ENCODE results near the gene CCDC196. TPM values are rescaled to one million over a fixed set of nuclear protein-coding genes. Genes with fewer than 3 reads are reported as not detected.
A peak's percentile ranks its signal among the peaks of the same experiment; 100 is the strongest.

The CCDC196 gene
- total RNA-seq, 1 experiment from 2014 or later = not detected

DNA sequence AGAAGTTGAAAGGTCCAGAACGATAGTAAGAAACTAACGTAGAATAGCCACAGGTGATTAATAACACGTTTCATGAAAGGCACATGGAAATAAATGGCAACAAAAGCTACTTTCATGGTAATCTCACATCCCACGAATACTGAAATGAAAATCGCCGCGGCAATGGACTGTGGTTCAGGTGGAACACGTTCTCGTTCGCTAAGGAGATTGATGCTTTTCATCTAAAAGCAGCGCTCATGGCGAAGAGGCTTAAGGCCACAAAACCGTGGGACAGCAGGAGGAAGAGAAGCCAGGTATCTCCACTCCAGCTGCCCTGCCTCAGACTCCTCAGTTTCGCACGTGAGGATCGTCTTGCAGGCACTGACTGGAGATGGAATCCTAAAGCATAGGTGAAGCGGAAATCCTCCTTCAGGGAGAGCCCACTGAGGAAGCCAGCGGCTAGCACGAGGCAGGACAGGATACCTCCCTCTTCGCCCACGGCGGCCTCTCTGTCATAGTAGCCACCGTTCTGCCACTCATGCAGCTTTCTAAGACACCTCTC is 21.1 kb downstream of the CCDC196 start:
- TF ChIP-seq TEAD4 (CRISPR knock-in tag; IDR thresholded peaks at IDR 0.05) (no peak), NR3C1 (CRISPR knock-in tag; conservative IDR thresholded peaks at IDR 0.05; ENCODE audit: low read depth) (no peak), FOXK1 (CRISPR knock-in tag; IDR thresholded peaks at IDR 0.05) (0 out of 2 replicates have a peak, but pooled peaks have one; percentile 12)
- TF ChIP-seq, protein P1, sequence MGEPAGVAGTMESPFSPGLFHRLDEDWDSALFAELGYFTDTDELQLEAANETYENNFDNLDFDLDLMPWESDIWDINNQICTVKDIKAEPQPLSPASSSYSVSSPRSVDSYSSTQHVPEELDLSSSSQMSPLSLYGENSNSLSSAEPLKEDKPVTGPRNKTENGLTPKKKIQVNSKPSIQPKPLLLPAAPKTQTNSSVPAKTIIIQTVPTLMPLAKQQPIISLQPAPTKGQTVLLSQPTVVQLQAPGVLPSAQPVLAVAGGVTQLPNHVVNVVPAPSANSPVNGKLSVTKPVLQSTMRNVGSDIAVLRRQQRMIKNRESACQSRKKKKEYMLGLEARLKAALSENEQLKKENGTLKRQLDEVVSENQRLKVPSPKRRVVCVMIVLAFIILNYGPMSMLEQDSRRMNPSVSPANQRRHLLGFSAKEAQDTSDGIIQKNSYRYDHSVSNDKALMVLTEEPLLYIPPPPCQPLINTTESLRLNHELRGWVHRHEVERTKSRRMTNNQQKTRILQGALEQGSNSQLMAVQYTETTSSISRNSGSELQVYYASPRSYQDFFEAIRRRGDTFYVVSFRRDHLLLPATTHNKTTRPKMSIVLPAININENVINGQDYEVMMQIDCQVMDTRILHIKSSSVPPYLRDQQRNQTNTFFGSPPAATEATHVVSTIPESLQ (CRISPR knock-in tag; IDR thresholded peaks at IDR 0.05) = no peak
- TF ChIP-seq, protein P2, sequence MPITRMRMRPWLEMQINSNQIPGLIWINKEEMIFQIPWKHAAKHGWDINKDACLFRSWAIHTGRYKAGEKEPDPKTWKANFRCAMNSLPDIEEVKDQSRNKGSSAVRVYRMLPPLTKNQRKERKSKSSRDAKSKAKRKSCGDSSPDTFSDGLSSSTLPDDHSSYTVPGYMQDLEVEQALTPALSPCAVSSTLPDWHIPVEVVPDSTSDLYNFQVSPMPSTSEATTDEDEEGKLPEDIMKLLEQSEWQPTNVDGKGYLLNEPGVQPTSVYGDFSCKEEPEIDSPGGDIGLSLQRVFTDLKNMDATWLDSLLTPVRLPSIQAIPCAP (CRISPR knock-in tag; IDR thresholded peaks at IDR 0.05) = peak; percentile 48; the same call in 1 of the 2 replicates
- TF ChIP-seq, protein P3, sequence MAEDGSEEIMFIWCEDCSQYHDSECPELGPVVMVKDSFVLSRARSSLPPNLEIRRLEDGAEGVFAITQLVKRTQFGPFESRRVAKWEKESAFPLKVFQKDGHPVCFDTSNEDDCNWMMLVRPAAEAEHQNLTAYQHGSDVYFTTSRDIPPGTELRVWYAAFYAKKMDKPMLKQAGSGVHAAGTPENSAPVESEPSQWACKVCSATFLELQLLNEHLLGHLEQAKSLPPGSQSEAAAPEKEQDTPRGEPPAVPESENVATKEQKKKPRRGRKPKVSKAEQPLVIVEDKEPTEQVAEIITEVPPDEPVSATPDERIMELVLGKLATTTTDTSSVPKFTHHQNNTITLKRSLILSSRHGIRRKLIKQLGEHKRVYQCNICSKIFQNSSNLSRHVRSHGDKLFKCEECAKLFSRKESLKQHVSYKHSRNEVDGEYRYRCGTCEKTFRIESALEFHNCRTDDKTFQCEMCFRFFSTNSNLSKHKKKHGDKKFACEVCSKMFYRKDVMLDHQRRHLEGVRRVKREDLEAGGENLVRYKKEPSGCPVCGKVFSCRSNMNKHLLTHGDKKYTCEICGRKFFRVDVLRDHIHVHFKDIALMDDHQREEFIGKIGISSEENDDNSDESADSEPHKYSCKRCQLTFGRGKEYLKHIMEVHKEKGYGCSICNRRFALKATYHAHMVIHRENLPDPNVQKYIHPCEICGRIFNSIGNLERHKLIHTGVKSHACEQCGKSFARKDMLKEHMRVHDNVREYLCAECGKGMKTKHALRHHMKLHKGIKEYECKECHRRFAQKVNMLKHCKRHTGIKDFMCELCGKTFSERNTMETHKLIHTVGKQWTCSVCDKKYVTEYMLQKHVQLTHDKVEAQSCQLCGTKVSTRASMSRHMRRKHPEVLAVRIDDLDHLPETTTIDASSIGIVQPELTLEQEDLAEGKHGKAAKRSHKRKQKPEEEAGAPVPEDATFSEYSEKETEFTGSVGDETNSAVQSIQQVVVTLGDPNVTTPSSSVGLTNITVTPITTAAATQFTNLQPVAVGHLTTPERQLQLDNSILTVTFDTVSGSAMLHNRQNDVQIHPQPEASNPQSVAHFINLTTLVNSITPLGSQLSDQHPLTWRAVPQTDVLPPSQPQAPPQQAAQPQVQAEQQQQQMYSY (CRISPR knock-in tag; IDR thresholded peaks at IDR 0.05) = peak; percentile 33; the same call in 1 of the 2 replicates
- no peak for DNase-seq (ENCODE audit: low spot score)
- Mint-ChIP-seq H3K9me3 (0 out of 2 replicates have a peak, but pooled peaks cover 3% of the 10 kb centered on the region), H3K4me3 (peak overlapping the region; percentile 92), H3K36me3 (no peaks in the 10 kb centered on the region), H3K27me3 (ENCODE audit: low read depth) (peaks cover 17% of the 10 kb centered on the region), H3K4me1 (peaks cover 16% of the 10 kb centered on the region), H3K27ac (peak overlapping the region; percentile 97)
- ChIA-PET POLR2A (no interaction called here), CTCF (interaction anchor here (0.6 to 1.8 kb wide), 5 partner anchors 8 to 148 kb away, joined by 3 to 6 read pairs (median 4); no protein-coding TSS in a partner anchor)
- ATAC-seq = peak; percentile 10

DNA sequence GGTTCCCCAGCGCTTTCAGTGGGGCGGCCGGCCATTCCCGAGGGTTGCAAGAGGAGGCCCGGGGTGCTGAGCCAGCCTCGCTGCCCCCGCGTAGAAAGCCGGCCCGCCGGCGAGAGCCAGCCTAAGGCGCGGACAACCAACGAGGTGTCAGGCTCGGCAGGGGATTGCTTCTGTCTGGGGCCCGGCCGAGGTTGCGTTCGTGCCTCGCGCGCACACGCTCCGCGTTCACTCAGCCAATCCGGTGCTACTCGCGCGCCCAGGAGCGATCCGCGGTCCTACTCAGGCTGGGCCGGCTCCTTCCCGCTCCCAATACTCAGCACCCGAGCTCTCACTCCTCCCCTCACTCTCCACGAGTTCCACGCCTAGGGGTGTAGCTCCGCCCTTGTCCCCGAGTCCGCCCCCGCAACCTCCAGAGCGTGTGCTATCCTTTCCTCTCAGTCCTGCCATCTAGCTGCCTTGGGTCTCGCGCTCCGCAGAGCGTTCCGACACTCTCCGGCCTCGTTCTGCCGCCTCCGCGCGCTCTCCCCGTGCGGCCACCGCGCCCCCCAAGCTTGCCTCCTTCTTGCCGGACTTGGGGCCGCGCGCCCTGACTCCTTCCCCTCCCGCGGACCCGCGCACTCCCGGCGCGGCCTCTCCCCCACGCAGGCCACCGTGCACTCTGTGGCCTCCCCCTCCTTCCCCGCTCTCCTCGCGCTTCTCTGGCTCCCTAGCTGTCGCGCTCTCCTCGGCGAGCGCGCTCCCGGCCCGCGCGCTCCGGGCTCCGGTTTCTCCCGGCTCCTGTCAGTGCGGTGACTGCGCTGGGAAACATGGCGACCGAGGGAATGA is 21.8 kb downstream of the CCDC196 start, which contains the start of gene GPHN:
Gene GPHN, plus strand, starts transcription at position 426 of the 825 bp plus-strand sequence.
- Mint-ChIP-seq H3K36me3 (no peaks in the 10 kb centered on the region), H3K27me3 (ENCODE audit: low read depth) (peaks cover 17% of the 10 kb centered on the region), H3K4me1 (peaks cover 16% of the 10 kb centered on the region), H3K27ac (peak within 1 kb of the TSS; percentile 97), H3K4me3 (peak within 1 kb of the TSS; percentile 92), H3K9me3 (0 out of 2 replicates have a peak, but pooled peaks cover 1% of the 10 kb centered on the region)
- DNase-seq (ENCODE audit: low spot score) = peak; percentile 93
- peak; percentile 95 for ATAC-seq
- POLR2A ChIA-PET = interaction anchor here (0.6 to 0.9 kb wide), 3 partner anchors 68 to 560 kb away, joined by 3 to 4 read pairs (median 3); no protein-coding TSS in a partner anchor
- CTCF ChIA-PET = interaction anchor here (0.6 to 1.8 kb wide), 7 partner anchors 9 to 149 kb away, joined by 3 to 6 read pairs (median 3); no protein-coding TSS in a partner anchor
- peak; percentile 24; the same call in 1 of the 2 replicates for TF ChIP-seq KAT7 (CRISPR knock-in tag; IDR thresholded peaks at IDR 0.05; ENCODE audit: borderline replicate concordance)
- TF ChIP-seq ZNF263 (CRISPR knock-in tag; IDR thresholded peaks at IDR 0.05; ENCODE audit: low read depth) = peak; percentile 49; the same call in 1 of the 2 replicates
- TF ChIP-seq NFE2L1 (CRISPR knock-in tag; IDR thresholded peaks at IDR 0.05) = peak; percentile 53; the same call in 1 of the 2 replicates
- TF ChIP-seq RELA (CRISPR knock-in tag; IDR thresholded peaks at IDR 0.05; ENCODE audit: borderline replicate concordance) = peak; percentile 63; the same call in 1 of the 2 replicates
- TF ChIP-seq, protein P4, sequence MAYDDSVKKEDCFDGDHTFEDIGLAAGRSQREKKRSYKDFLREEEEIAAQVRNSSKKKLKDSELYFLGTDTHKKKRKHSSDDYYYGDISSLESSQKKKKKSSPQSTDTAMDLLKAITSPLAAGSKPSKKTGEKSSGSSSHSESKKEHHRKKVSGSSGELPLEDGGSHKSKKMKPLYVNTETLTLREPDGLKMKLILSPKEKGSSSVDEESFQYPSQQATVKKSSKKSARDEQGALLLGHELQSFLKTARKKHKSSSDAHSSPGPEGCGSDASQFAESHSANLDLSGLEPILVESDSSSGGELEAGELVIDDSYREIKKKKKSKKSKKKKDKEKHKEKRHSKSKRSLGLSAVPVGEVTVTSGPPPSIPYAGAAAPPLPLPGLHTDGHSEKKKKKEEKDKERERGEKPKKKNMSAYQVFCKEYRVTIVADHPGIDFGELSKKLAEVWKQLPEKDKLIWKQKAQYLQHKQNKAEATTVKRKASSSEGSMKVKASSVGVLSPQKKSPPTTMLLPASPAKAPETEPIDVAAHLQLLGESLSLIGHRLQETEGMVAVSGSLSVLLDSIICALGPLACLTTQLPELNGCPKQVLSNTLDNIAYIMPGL (CRISPR knock-in tag; IDR thresholded peaks at IDR 0.05) = peak; percentile 86
- peak; percentile 71; the same call in 1 of the 2 replicates for TF ChIP-seq ZNF232 (CRISPR knock-in tag; IDR thresholded peaks at IDR 0.05)
- TF ChIP-seq, protein P5, sequence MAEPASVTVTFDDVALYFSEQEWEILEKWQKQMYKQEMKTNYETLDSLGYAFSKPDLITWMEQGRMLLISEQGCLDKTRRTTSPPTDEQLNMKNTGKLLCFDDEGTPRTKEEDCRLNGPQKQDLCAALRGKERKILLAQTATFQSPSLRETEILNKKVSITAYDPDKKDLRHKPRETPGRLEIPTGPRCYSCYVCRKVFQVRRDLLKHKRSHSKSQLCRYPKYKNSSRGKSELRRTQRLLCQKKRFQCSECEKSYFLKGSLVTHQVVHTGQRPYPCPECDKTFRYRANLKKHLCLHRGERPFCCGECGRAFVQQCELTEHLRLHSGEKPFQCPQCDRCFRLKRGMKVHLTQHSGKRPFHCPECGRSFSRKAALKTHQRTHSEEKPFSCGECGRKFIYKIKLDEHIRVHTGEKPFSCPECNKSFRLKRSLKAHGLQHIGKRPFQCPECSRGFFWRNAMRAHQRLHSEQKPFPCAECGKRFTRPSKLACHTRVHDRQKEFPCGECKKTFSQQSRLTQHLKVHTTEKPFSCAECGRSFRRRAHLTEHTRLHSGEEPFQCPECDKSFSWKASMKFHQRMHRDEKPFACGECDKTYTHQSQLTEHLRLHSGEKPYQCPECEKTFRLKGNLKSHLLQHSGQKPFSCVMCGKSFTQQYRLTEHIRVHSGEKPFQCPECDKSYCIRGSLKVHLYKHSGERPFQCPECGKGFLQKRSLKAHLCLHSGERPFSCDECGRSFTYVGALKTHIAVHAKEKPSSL (CRISPR knock-in tag; conservative IDR thresholded peaks at IDR 0.05) = no peak
- TF ChIP-seq, protein P6, sequence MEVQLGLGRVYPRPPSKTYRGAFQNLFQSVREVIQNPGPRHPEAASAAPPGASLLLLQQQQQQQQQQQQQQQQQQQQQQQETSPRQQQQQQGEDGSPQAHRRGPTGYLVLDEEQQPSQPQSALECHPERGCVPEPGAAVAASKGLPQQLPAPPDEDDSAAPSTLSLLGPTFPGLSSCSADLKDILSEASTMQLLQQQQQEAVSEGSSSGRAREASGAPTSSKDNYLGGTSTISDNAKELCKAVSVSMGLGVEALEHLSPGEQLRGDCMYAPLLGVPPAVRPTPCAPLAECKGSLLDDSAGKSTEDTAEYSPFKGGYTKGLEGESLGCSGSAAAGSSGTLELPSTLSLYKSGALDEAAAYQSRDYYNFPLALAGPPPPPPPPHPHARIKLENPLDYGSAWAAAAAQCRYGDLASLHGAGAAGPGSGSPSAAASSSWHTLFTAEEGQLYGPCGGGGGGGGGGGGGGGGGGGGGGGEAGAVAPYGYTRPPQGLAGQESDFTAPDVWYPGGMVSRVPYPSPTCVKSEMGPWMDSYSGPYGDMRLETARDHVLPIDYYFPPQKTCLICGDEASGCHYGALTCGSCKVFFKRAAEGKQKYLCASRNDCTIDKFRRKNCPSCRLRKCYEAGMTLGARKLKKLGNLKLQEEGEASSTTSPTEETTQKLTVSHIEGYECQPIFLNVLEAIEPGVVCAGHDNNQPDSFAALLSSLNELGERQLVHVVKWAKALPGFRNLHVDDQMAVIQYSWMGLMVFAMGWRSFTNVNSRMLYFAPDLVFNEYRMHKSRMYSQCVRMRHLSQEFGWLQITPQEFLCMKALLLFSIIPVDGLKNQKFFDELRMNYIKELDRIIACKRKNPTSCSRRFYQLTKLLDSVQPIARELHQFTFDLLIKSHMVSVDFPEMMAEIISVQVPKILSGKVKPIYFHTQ (CRISPR knock-in tag; IDR thresholded peaks at IDR 0.05) = no peak
- TF ChIP-seq, protein P7, sequence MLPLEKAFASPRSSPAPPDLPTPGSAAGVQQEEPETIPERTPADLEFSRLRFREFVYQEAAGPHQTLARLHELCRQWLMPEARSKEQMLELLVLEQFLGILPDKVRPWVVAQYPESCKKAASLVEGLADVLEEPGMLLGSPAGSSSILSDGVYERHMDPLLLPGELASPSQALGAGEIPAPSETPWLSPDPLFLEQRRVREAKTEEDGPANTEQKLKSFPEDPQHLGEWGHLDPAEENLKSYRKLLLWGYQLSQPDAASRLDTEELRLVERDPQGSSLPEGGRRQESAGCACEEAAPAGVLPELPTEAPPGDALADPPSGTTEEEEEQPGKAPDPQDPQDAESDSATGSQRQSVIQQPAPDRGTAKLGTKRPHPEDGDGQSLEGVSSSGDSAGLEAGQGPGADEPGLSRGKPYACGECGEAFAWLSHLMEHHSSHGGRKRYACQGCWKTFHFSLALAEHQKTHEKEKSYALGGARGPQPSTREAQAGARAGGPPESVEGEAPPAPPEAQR (CRISPR knock-in tag; IDR thresholded peaks at IDR 0.05) = no peak
- TF ChIP-seq ZNF219 (CRISPR knock-in tag; IDR thresholded peaks at IDR 0.05; ENCODE audit: borderline replicate concordance) = no peak

All from WTC11 (cell line).